GM12878 (cell line): ENCODE data around the gene EHD4. TPM values are rescaled to one million over a fixed set of nuclear protein-coding genes. Genes with fewer than 3 reads are reported as not detected.

Experiments
- ATAC-seq: fragments of 200-7000 bp; cut with Tn5 transposase; 3 replicates; pipeline ENCODE4 v1.9.1; 2020; ENCODE audit warnings: mild to moderate bottlenecking, moderate library complexity
- BruUV-seq: library from RNA; stranded (reverse); fragments of 400-500 nt; replicated peaks from 2 replicates; lab custom pipeline; 2021; lab: Mats Ljungman, UMichigan
- CTCF ChIA-PET: fragments of 300-600 bp; sonication (Branson Sonifier 250); formaldehyde crosslinking; extraction: SDS; loops from one replicate; lab custom pipeline; 2021; ENCODE audit warnings: inconsistent platforms; lab: Yijun Ruan, JAX
- POLR2A ChIA-PET: fragments of 350-600 bp; formaldehyde crosslinking; extraction: SDS; loops from one replicate; lab custom pipeline; 2021; ENCODE audit warnings: inconsistent platforms; lab: Charles Lee
- RAD21 ChIA-PET: fragments of 300-600 bp; sonication (Branson Sonifier 250); formaldehyde crosslinking; loops from one replicate; lab custom pipeline; 2023; ENCODE audit warnings: antibody characterized with exemption; ENCODE audit not compliant: unreplicated experiment; lab: Charles Lee
- SMC1A ChIA-PET: fragments of 300-600 bp; sonication (Branson Sonifier 250); formaldehyde crosslinking; loops from one replicate; lab custom pipeline; 2023; ENCODE audit not compliant: unreplicated experiment, uncharacterized antibody; lab: Charles Lee
- DNase-seq: peaks from one replicate; pipeline ENCODE4 v3.0.0-alpha.2; 2011; ENCODE audit warnings: low read depth, low spot score
- FAIRE-seq: peaks from 3 replicates; lab custom pipeline; 2011; peaks lifted over from hg19 to GRCh38; lab: Jason Lieb, UNC
- H2AFZ ChIP-seq: 2 replicates; pipeline ENCODE4 v1.6.0; 2011; ENCODE audit warnings: low read depth, low read length, control low read depth; ENCODE audit not compliant: control insufficient read depth
- H3K27ac ChIP-seq: 2 replicates; pipeline ENCODE4 v1.5.1; 2011; ENCODE audit warnings: control low read depth; ENCODE audit not compliant: control insufficient read depth, insufficient read depth
- H3K27me3 ChIP-seq, 2 experiments: replicated peaks in 1 of 2; 2 replicates each; pipeline versions ENCODE4 v1.6.0 to v1.6.1; 2011; ENCODE audit warnings: low read length in 1 of 2; ENCODE audit not compliant: control insufficient read depth in 2 of 2, insufficient read depth in 2 of 2
- H3K36me3 ChIP-seq, 2 experiments: 2 replicates each; pipeline ENCODE4 v1.5.1; 2011; ENCODE audit warnings: low read length in 1 of 2; ENCODE audit not compliant: control insufficient read depth in 2 of 2, insufficient read depth in 2 of 2
- H3K4me1 ChIP-seq: 2 replicates; pipeline ENCODE4 v1.6.1; 2011; ENCODE audit warnings: mild to moderate bottlenecking, low read length, moderate library complexity, mixed read lengths; ENCODE audit not compliant: control insufficient read depth, insufficient read depth
- H3K4me2 ChIP-seq: 2 replicates; pipeline ENCODE4 v1.6.0; 2011; ENCODE audit warnings: control low read depth; ENCODE audit not compliant: control insufficient read depth, insufficient read depth
- H3K4me3 ChIP-seq: fragments of 200-600 bp; sonication (generic); 2 replicates; pipeline ENCODE4 v1.5.1; 2016
- H3K79me2 ChIP-seq: 2 replicates; pipeline ENCODE4 v1.6.0; 2011; ENCODE audit warnings: low read length; ENCODE audit not compliant: control insufficient read depth, insufficient read depth
- H3K9ac ChIP-seq: 2 replicates; pipeline ENCODE4 v1.8.0; 2011; ENCODE audit warnings: low read length, control low read depth, mixed read lengths; ENCODE audit not compliant: control insufficient read depth, insufficient read depth
- H3K9me3 ChIP-seq: replicated peaks from 3 replicates; pipeline ENCODE4 v1.5.1; 2011; ENCODE audit warnings: mild to moderate bottlenecking, low read length; ENCODE audit not compliant: control insufficient read depth, insufficient read depth
- H4K20me1 ChIP-seq: 2 replicates; pipeline ENCODE4 v1.6.0; 2011; ENCODE audit not compliant: control insufficient read depth, insufficient read depth
- BCL11A ChIP-seq: IDR thresholded peaks from 2 replicates; pipeline ENCODE4 v1.6.1; 2011; ENCODE audit warnings: low read depth, low read length
- CBFB ChIP-seq: IDR thresholded peaks from 2 replicates; pipeline ENCODE4 v1.6.1; 2016; ENCODE audit warnings: antibody characterized with exemption, low read depth
- EGR1 ChIP-seq, 2 experiments: IDR thresholded peaks; 1 replicate in 1 of 2; 2 replicates in 1 of 2; pipeline ENCODE4 v1.6.1; 2011 to 2012; ENCODE audit warnings: low read depth in 2 of 2, low read length in 2 of 2, borderline replicate concordance in 1 of 2, mild to moderate bottlenecking in 1 of 2, moderate library complexity in 1 of 2
- EZH2 ChIP-seq: IDR thresholded peaks from 2 replicates; pipeline ENCODE4 v1.6.1; 2012; ENCODE audit warnings: low read depth, mild to moderate bottlenecking, control low read depth, inconsistent platforms, low read length, borderline replicate concordance; ENCODE audit not compliant: control insufficient read depth
- KDM1A ChIP-seq: fragments of 200-600 bp; sonication (generic); IDR thresholded peaks from 2 replicates; pipeline ENCODE4 v1.6.1; 2016; ENCODE audit warnings: borderline replicate concordance
- NFIC ChIP-seq: IDR thresholded peaks from 2 replicates; pipeline ENCODE4 v1.6.1; 2012; ENCODE audit warnings: low read depth, mild to moderate bottlenecking, inconsistent platforms, low read length, moderate library complexity
- NRF1 ChIP-seq: conservative IDR thresholded peaks from 2 replicates; pipeline ENCODE4 v1.6.1; 2011; ENCODE audit warnings: mild to moderate bottlenecking, low read depth, low read length, improper control_type of control experiment
- RAD21 ChIP-seq: IDR thresholded peaks from 2 replicates; pipeline ENCODE4 v1.6.1; 2011; ENCODE audit warnings: mild to moderate bottlenecking, low read depth, low read length, moderate library complexity; ENCODE audit not compliant: insufficient read depth
- RFX5 ChIP-seq: IDR thresholded peaks from 2 replicates; pipeline ENCODE4 v1.6.1; 2011; ENCODE audit warnings: low read depth, low read length, improper control_type of control experiment
- SREBF1 ChIP-seq: IDR thresholded peaks from 2 replicates; pipeline ENCODE4 v1.6.1; 2012; ENCODE audit warnings: mild to moderate bottlenecking, low read length
- TBL1XR1 ChIP-seq: IDR thresholded peaks from 2 replicates; pipeline ENCODE4 v1.6.1; 2012; ENCODE audit warnings: low read depth, low read length, improper control_type of control experiment
- TCF12 ChIP-seq: IDR thresholded peaks from 2 replicates; pipeline ENCODE4 v1.6.1; 2011; ENCODE audit warnings: low read depth, mild to moderate bottlenecking, low read length
- ZNF274 ChIP-seq: IDR thresholded peaks from one replicate; pipeline ENCODE4 v1.8.0; 2011; ENCODE audit not compliant: insufficient read length, insufficient read depth
- WGBS: methylation state at CpG from one replicate; pipeline ENCODE4 v1.1.6; 2016; ENCODE audit warnings: low lambda C conversion rate; ENCODE audit not compliant: insufficient replicate concordance, insufficient coverage; ENCODE audit errors: missing lambda C conversion rate; 5-methylcytosine and 5-hydroxymethylcytosine counted together
- in situ Hi-C: fragments of 300-500 bp; cut with MboI; formaldehyde crosslinking; loops from 9 replicates; pipeline ENCODE4 v1.14.3; 2018; ENCODE audit warnings: mixed read lengths
- intact Hi-C: fragments of 100-400 bp; cut with micrococcal nuclease; formaldehyde crosslinking; loops from one replicate; pipeline ENCODE4 v1.14.2; 2022; ENCODE audit not compliant: unreplicated experiment
- polyA plus RNA-seq, 11 experiments: library from polyadenylated mRNA; depleted of rRNA in 4 of 11; unstranded in 6 of 11; stranded (reverse) in 5 of 11; fragments of >200 nt; fragmentation: Nextera tagmentation in 4 of 11; fragmentation: Illumina TruSeq in 1 of 11; extraction: Ambion mirVana in 4 of 11; extraction: Trizol in 1 of 11; gene quantifications; 1 replicate in 1 of 11; 2 replicates in 10 of 11; pipeline versions ENCODE4 v1.2.1 to v1.2.3, GENCODE V29; 2011 to 2016; ENCODE audit warnings: inconsistent platforms in 2 of 11, missing spikeins in 2 of 11, low read depth in 1 of 11
- total RNA-seq, 4 experiments: library from RNA; depleted of rRNA in 3 of 4; stranded (reverse); fragments of >200 nt in 3 of 4; fragmentation: Illumina TruSeq in 1 of 4; extraction: Trizol in 1 of 4; gene quantifications; 2 replicates each; pipeline versions ENCODE4 v1.2.1 to v1.2.3, GENCODE V29; 2013 to 2021

Gene EHD4
- total and polyA plus RNA-seq, 10 of the 15 experiments (the other 5 are each of a cell fraction or from before 2014, with no cell fraction given) = 4.2 to 62.9 (median 44.7) TPM

DNA sequence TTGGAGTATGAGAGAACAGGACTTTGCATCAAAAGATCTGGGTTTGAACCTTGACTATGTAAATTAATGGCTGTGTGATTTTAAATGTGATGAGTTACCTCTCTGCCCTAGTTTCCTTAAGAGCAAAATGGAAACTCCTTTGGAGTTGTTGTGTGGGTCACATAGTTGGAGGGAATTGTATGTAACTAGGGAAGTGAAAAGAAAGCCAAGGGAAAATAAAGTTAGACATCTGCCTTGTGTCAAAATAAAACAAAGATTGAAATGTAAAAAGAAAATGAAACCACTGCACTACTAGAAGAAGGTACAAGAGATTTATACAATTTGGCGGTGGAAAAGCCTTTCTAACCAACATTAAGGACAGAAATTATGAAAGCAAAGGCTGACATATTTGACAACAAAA lies 1.7 kb upstream of the EHD4 start:
- ChIA-PET POLR2A (interaction anchor here (4.8 to 5.6 kb wide), 2 partner anchors 39 to 45 kb away, joined by 42 to 44 read pairs; no protein-coding TSS in a partner anchor), CTCF (interaction anchor here (1.2 to 3.2 kb wide), 5 partner anchors 15 to 200 kb away, joined by 3 to 10 read pairs (median 7); partner anchors contain the start of gene MAPKBP1), SMC1A (interaction anchor here (0.7 to 9.7 kb wide), 7 partner anchors 12 to 334 kb away, joined by 3 to 179 read pairs (median 5); partner anchors contain the start of gene MAPKBP1), RAD21 (interaction anchor here (1.2 to 9.0 kb wide), 4 partner anchors 16 to 200 kb away, joined by 3 to 97 read pairs (median 11); partner anchors contain the start of gene MAPKBP1)
- FAIRE-seq (no peak), DNase-seq (no peak), ATAC-seq (no peak)
- intact Hi-C loops (loop anchor here (5.0 kb wide), 3 partner anchors 147 to 642 kb away; partner anchors contain the start of genes JMJD7, MAPKBP1, NUSAP1 and OIP5), in situ Hi-C loops (no loop called here)
- Histone ChIP-seq H3K4me2 (peak overlapping the region; percentile 26; the same call in 1 of the 2 replicates), H3K79me2 (peaks cover 35% of the 10 kb centered on the region), H3K36me3 (no peaks in the 10 kb centered on the region), H3K4me3 (no peak overlapping the region), H3K27ac (no peak overlapping the region), H4K20me1 (no peaks in the 10 kb centered on the region), H3K9me3 (no peaks in the 10 kb centered on the region), H2AFZ (no peak overlapping the region), H3K9ac (no peak overlapping the region), H3K4me1 (peaks cover 13% of the 10 kb centered on the region), H3K27me3 (no peaks in the 10 kb centered on the region)
- no TSS peak for BruUV-seq
- TF ChIP-seq KDM1A (no peak), ZNF274 (no peak), CBFB (no peak), BCL11A (no peak), TBL1XR1 (no peak), SREBF1 (no peak), EZH2 (no peak), EGR1 (IDR thresholded peaks at IDR 0.05; ENCODE audit: borderline replicate concordance in 1 of 2, low read depth in 2 of 2, low read length in 2 of 2) (no peak), NRF1 (no peak), TCF12 (no peak), RFX5 (no peak), NFIC (no peak), RAD21 (no peak)
- 7% methylated on average over 1 of the region's 1 CpG for WGBS
